Loucy (cell line): Measurements from ENCODE around the gene GRIP1.

Experiments
- CTCF ChIP-seq: fragments of 200-600 bp; sonication (generic); conservative IDR thresholded peaks from 2 replicates; pipeline ENCODE4 v1.5.1; 2014; ENCODE audit warnings: mild to moderate bottlenecking, antibody characterized with exemption, low read length
- EZH2phosphoT487 ChIP-seq: fragments of 200-600 bp; IDR thresholded peaks from 2 replicates; pipeline ENCODE4 v1.6.1; 2018; ENCODE audit warnings: antibody characterized with exemption, mild to moderate bottlenecking, moderate library complexity, borderline replicate concordance

GRCh38 chr12:66392266-66392915 is 286.5 kb downstream of the GRIP1 start:
- TF ChIP-seq CTCF (no peak), EZH2phosphoT487 (no peak)
